Peyer's patch (tissue), 4 donors: ENCODE results near the gene KDM2B.

ENCODE experiments used
- CTCF ChIP-seq, 6 experiments: fragments of 450-650 bp in 4 of 6; fragments of 200-600 bp in 2 of 6; sonication (generic) in 1 of 6; IDR thresholded peaks; one replicate each; pipeline ENCODE4 v1.5.1; 2017 to 2019; ENCODE audit warnings: antibody characterized with exemption in 6 of 6, mild to moderate bottlenecking in 3 of 6, moderate library complexity in 1 of 6
- POLR2A ChIP-seq, 2 donors: fragments of 450-650 bp; IDR thresholded peaks; one replicate each; pipeline ENCODE4 v1.5.1; 2017; ENCODE audit warnings: antibody characterized with exemption in 2 of 2, mild to moderate bottlenecking in 2 of 2, moderate library complexity in 2 of 2

- TF ChIP-seq CTCF (IDR thresholded peaks at IDR 0.05) (no peak), POLR2A (IDR thresholded peaks at IDR 0.05) (no peak)
These were observed 119.8 kb downstream of the KDM2B start for GRCh38 chr12:121461048-121461447.
